Heart left ventricle (tissue), 13 donors: Measurements from ENCODE around the gene ZNF511.

ENCODE experiments used
- POLR2A ChIP-seq, 2 donors: fragments of 450-650 bp; IDR thresholded peaks; one replicate each; pipeline ENCODE4 v1.6.1; 2017; ENCODE audit warnings: antibody characterized with exemption in 2 of 2, mild to moderate bottlenecking in 2 of 2, moderate library complexity in 2 of 2
- TF ChIP-seq, protein P1 (sequence below), 12 donors: fragments of 200-600 bp; sonication (generic) in 4 of 12; IDR thresholded peaks; one replicate each; pipeline versions ENCODE4 v1.5.0 to v1.8.0; 2018 to 2022; ENCODE audit warnings: antibody characterized with exemption in 12 of 12, mild to moderate bottlenecking in 5 of 12
- donor health status: ischemic (EF 13 %, LVEDD 7.1; RV severe dilation, severe dysfunction).
- donor health status: DM: no; HTN: yes; CAD: no.
- donor health status: DM: no; HTN: no; CAD: no.
- donor health status: ischemic (EF 25% LVEDD 6.9; RV normal size, moderate dysfunction).
- donor health status: ischemic (EF 25% LVEDD 5.7; RV mildly dilated, moderate dysfunction).
- donor health status: ischemic (EF 35%, LVEDD 5.7; RV mildly dilated, moderate dysfunction).
- donor health status: nonischemic (EF 11% LVEDD 7.7; RV severe dilation, severe dysfunction).
- donor health status: DM: yes; HTN: yes; CAD: no.
- donor health status: PGD.
- donor health status: ischemic (EF 29% LVEDD 5.4; RV normal size, mild dysfunction).
- donor health status: nonischemic (EF 23%, LVEDD 6.1; RV moderate dilation, normal function).

DNA sequence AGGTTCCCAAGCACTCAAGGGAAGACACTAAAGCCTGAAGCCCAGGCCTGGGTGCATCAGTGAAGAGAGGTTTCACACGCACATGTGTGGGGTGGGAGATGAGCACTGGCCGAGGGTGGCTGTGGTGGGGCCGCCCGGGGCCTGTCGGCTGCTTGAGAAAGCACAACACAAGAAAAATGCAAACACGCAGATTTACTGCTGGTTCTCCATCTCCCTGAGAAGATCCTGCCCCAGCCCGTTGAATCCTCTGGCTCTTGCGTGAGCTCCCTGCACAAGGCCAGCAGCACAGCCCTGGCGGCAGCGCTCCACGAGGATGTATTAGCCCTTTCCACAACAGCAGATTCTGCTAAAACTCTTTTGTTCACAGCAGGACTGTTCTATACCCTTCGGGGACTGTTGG, 6.2 kb downstream of the ZNF511 start:
- TF ChIP-seq, protein P1, sequence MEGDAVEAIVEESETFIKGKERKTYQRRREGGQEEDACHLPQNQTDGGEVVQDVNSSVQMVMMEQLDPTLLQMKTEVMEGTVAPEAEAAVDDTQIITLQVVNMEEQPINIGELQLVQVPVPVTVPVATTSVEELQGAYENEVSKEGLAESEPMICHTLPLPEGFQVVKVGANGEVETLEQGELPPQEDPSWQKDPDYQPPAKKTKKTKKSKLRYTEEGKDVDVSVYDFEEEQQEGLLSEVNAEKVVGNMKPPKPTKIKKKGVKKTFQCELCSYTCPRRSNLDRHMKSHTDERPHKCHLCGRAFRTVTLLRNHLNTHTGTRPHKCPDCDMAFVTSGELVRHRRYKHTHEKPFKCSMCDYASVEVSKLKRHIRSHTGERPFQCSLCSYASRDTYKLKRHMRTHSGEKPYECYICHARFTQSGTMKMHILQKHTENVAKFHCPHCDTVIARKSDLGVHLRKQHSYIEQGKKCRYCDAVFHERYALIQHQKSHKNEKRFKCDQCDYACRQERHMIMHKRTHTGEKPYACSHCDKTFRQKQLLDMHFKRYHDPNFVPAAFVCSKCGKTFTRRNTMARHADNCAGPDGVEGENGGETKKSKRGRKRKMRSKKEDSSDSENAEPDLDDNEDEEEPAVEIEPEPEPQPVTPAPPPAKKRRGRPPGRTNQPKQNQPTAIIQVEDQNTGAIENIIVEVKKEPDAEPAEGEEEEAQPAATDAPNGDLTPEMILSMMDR (IDR thresholded peaks at IDR 0.05): no peak
- no peak for TF ChIP-seq POLR2A (IDR thresholded peaks at IDR 0.05)
